ENCODE results near the gene CNTRL. TPM values are rescaled to one million over a fixed set of nuclear protein-coding genes. Genes with fewer than 3 reads are reported as not detected.
"Not testable (repeated sequence)": the region's sequence is repeated elsewhere in the genome, so short reads cannot be mapped to it uniquely, and the experiment has no call there.

The CNTRL gene
- total and polyA plus RNA-seq, 4 experiments from 2014 or later: 1.5 to 122 (median 78.5) TPM

GRCh38 chr9:121122246-121123032 is 47.7 kb downstream of the CNTRL start:
- H3K36me3 Mint-ChIP-seq: peaks cover 38 to 44% of the 10 kb centered on the region in 2 donors
- Histone ChIP-seq H3K36me3 (ENCODE audit: insufficient read depth, low read length) (peaks cover 22% of the 10 kb centered on the region), H3K27ac (ENCODE audit: low read depth, low read length) (peak overlapping the region; percentile 67), H3K27me3 (ENCODE audit: insufficient read depth, low read length) (no peaks in the 10 kb centered on the region), H3K9me3 (ENCODE audit: control insufficient read depth in 1 of 2, low read length in 2 of 2) (no peaks in the 10 kb centered on the region), H3K4me3 (ENCODE audit: low read length in 2 of 2) (peak overlapping the region; percentile 55 to 67), H3K4me1 (ENCODE audit: insufficient read depth, low read length) (peaks cover 56% of the 10 kb centered on the region)
- H3K4me1 Mint-ChIP-seq: peaks cover 33 to 68% (median 49%) of the 10 kb centered on the region in 4 donors
- peaks cover 0 to 2% (median 0%) of the 10 kb centered on the region in 8 donors for H3K9me3 Mint-ChIP-seq
- intact Hi-C loops (cut with micrococcal nuclease): loop anchor here (5.0 kb wide), 1 partner anchor 35 kb away; no protein-coding TSS in a partner anchor
- H3K27me3 Mint-ChIP-seq: no peaks in the 10 kb centered on the region
- ChIA-PET CTCF (ENCODE audit: partially characterized antibody) (interaction anchor here (0.7 to 4.1 kb wide), 16 partner anchors 10 to 141 kb away, joined by 3 to 46 read pairs (median 6); partner anchors contain the start of gene RAB14), POLR2A (ENCODE audit: partially characterized antibody) (interaction anchor here (0.8 to 6.1 kb wide), 20 partner anchors 8 to 329 kb away, joined by 3 to 104 read pairs (median 6); partner anchors contain the start of genes CNTRL, FBXW2 and RAB14)
- H3K4me3 Mint-ChIP-seq: peak overlapping the region; percentile 88 to 94 (median 90)
- peak overlapping the region; percentile 87 to 93 (median 91) for H3K27ac Mint-ChIP-seq
- DNase-seq: no peak

- H3K9me3 Mint-ChIP-seq: peaks cover 0 to 3% (median 2%) of the 10 kb centered on the region in 8 donors
- H3K27ac Mint-ChIP-seq: peak overlapping the region in 6 of 7 donors; percentile 8 to 78 (median 61)
- POLR2A ChIA-PET (ENCODE audit: partially characterized antibody): interaction anchor here (0.6 to 6.1 kb wide), 6 partner anchors 9 to 324 kb away, joined by 3 to 104 read pairs (median 3); no protein-coding TSS in a partner anchor
- H3K4me3 ChIP-seq (ENCODE audit: low read length in 2 of 2): no peak overlapping the region
- H3K27me3 ChIP-seq (ENCODE audit: insufficient read depth, low read length): no peaks in the 10 kb centered on the region
- no peaks in the 10 kb centered on the region for H3K27me3 Mint-ChIP-seq
- H3K36me3 ChIP-seq (ENCODE audit: insufficient read depth, low read length): peaks cover 22% of the 10 kb centered on the region
- peak overlapping the region; percentile 46 to 84 (median 73) for H3K4me3 Mint-ChIP-seq
- no peak for DNase-seq
- H3K9me3 ChIP-seq (ENCODE audit: control insufficient read depth in 1 of 2, low read length in 2 of 2): no peaks in the 10 kb centered on the region
- H3K4me1 ChIP-seq (ENCODE audit: insufficient read depth, low read length): peaks cover 56% of the 10 kb centered on the region
- H3K27ac ChIP-seq (ENCODE audit: low read depth, low read length): no peak overlapping the region
- CTCF ChIA-PET (ENCODE audit: partially characterized antibody): interaction anchor here (0.7 to 1.8 kb wide), 3 partner anchors 9 to 17 kb away, joined by 3 to 10 read pairs (median 8); no protein-coding TSS in a partner anchor
- H3K4me1 Mint-ChIP-seq: peaks cover 38 to 82% (median 56%) of the 10 kb centered on the region in 4 donors
- intact Hi-C loops (cut with micrococcal nuclease): loop anchor here (5.0 kb wide), 1 partner anchor 33 kb away; no protein-coding TSS in a partner anchor
- peaks cover 49 to 50% of the 10 kb centered on the region in 2 donors for H3K36me3 Mint-ChIP-seq
These were observed 49.2 kb downstream of the CNTRL start for GRCh38 chr9:121123816-121124535.

- H3K27ac Mint-ChIP-seq: peak overlapping the region in 3 of 7 donors; percentile 21 to 51 (median 40)
- Histone ChIP-seq H3K36me3 (ENCODE audit: insufficient read depth, low read length) (peaks cover 22% of the 10 kb centered on the region), H3K27ac (ENCODE audit: low read depth, low read length) (no peak overlapping the region), H3K27me3 (ENCODE audit: insufficient read depth, low read length) (no peaks in the 10 kb centered on the region), H3K4me3 (ENCODE audit: low read length in 2 of 2) (no peak overlapping the region), H3K9me3 (ENCODE audit: control insufficient read depth in 1 of 2, low read length in 2 of 2) (no peaks in the 10 kb centered on the region), H3K4me1 (ENCODE audit: insufficient read depth, low read length) (peaks cover 46% of the 10 kb centered on the region)
- DNase-seq: no peak
- H3K4me1 Mint-ChIP-seq: peaks cover 44 to 89% (median 63%) of the 10 kb centered on the region in 4 donors
- intact Hi-C loops (cut with micrococcal nuclease): no loop called here
- no peaks in the 10 kb centered on the region for H3K27me3 Mint-ChIP-seq
- peaks cover 0 to 15% (median 13%) of the 10 kb centered on the region in 8 donors for H3K9me3 Mint-ChIP-seq
- peaks cover 60 to 62% of the 10 kb centered on the region in 2 donors for H3K36me3 Mint-ChIP-seq
- peak overlapping the region in 4 of 8 donors; percentile 15 to 71 (median 42) for H3K4me3 Mint-ChIP-seq
- POLR2A ChIA-PET (ENCODE audit: partially characterized antibody): interaction anchor here (1.9 kb wide), 1 partner anchor 27 kb away, joined by 4 read pairs; no protein-coding TSS in a partner anchor
- CTCF ChIA-PET (ENCODE audit: partially characterized antibody): interaction anchor here (1.2 kb wide), 1 partner anchor 54 kb away, joined by 3 read pairs; no protein-coding TSS in a partner anchor
These were observed 50.8 kb downstream of the CNTRL start for GRCh38 chr9:121125590-121125989.

GRCh38 chr9:121129384-121129783 is 54.6 kb downstream of the CNTRL start:
- H3K9me3 ChIP-seq (ENCODE audit: control insufficient read depth in 1 of 2, low read length in 2 of 2); intact Hi-C loops (cut with micrococcal nuclease); DNase-seq; H3K27me3 ChIP-seq (ENCODE audit: insufficient read depth, low read length); H3K4me3 ChIP-seq (ENCODE audit: low read length in 2 of 2); H3K27ac ChIP-seq (ENCODE audit: low read depth, low read length); H3K27me3 Mint-ChIP-seq; CTCF ChIA-PET (ENCODE audit: partially characterized antibody); POLR2A ChIA-PET (ENCODE audit: partially characterized antibody): not testable (repeated sequence)
- H3K36me3 ChIP-seq (ENCODE audit: insufficient read depth, low read length): peaks cover 16% of the 10 kb centered on the region
- Mint-ChIP-seq H3K36me3 (peaks cover 70 to 76% of the 10 kb centered on the region in 2 donors), H3K27ac (peak overlapping the region in 5 of 7 donors; percentile 20 to 82 (median 73)), H3K4me3 (peak overlapping the region in 5 of 8 donors; percentile 8 to 91 (median 50)), H3K9me3 (peaks cover 0 to 30% (median 24%) of the 10 kb centered on the region in 8 donors), H3K4me1 (peaks cover 47 to 88% (median 65%) of the 10 kb centered on the region in 4 donors)
- H3K4me1 ChIP-seq (ENCODE audit: insufficient read depth, low read length): peaks cover 44% of the 10 kb centered on the region

- Histone ChIP-seq H3K36me3 (ENCODE audit: insufficient read depth, low read length) (peaks cover 23% of the 10 kb centered on the region), H3K4me1 (ENCODE audit: insufficient read depth, low read length) (peaks cover 45% of the 10 kb centered on the region), H3K27ac (ENCODE audit: low read depth, low read length) (peak overlapping the region; percentile 44), H3K27me3 (ENCODE audit: insufficient read depth, low read length) (no peaks in the 10 kb centered on the region), H3K4me3 (ENCODE audit: low read length in 2 of 2) (peak overlapping the region; percentile 21 to 48), H3K9me3 (ENCODE audit: control insufficient read depth in 1 of 2, low read length in 2 of 2) (no peaks in the 10 kb centered on the region)
- no peaks in the 10 kb centered on the region for H3K27me3 Mint-ChIP-seq
- peak; percentile 76 to 91 (median 81) for DNase-seq
- intact Hi-C loops (cut with micrococcal nuclease): loop anchor here (1.0 to 2.0 kb wide), 2 partner anchors 12 to 26 kb away; no protein-coding TSS in a partner anchor
- H3K4me3 Mint-ChIP-seq: peak overlapping the region; percentile 68 to 91 (median 77)
- peaks cover 52 to 79% (median 66%) of the 10 kb centered on the region in 4 donors for H3K4me1 Mint-ChIP-seq
- H3K27ac Mint-ChIP-seq: peak overlapping the region; percentile 77 to 96 (median 87)
- CTCF ChIA-PET (ENCODE audit: partially characterized antibody): interaction anchor here (1.0 to 3.3 kb wide), 14 partner anchors 9 to 198 kb away, joined by 3 to 46 read pairs (median 6); no protein-coding TSS in a partner anchor
- peaks cover 69 to 77% of the 10 kb centered on the region in 2 donors for H3K36me3 Mint-ChIP-seq
- peaks cover 0 to 30% (median 24%) of the 10 kb centered on the region in 8 donors for H3K9me3 Mint-ChIP-seq
- POLR2A ChIA-PET (ENCODE audit: partially characterized antibody): interaction anchor here (0.6 to 2.9 kb wide), 14 partner anchors 9 to 421 kb away, joined by 3 to 104 read pairs (median 4); partner anchors contain the start of gene RAB14
These were observed 58.5 kb downstream of the CNTRL start for GRCh38 chr9:121133104-121133816.

- H3K36me3 ChIP-seq (ENCODE audit: insufficient read depth, low read length): peaks cover 47% of the 10 kb centered on the region
- Mint-ChIP-seq H3K4me1 (peaks cover 40 to 60% (median 47%) of the 10 kb centered on the region in 4 donors), H3K9me3 (peaks cover 0 to 16% (median 12%) of the 10 kb centered on the region in 8 donors), H3K27me3 (no peaks in the 10 kb centered on the region), H3K27ac (peak overlapping the region in 2 of 7 donors; percentile 38 to 68), H3K36me3 (peaks cover 65 to 78% of the 10 kb centered on the region in 2 donors), H3K4me3 (no peak overlapping the region)
- H3K27ac ChIP-seq (ENCODE audit: low read depth, low read length): no peak overlapping the region
- no peaks in the 10 kb centered on the region for H3K9me3 ChIP-seq (ENCODE audit: control insufficient read depth in 1 of 2, low read length in 2 of 2)
- no peak for DNase-seq
- H3K4me3 ChIP-seq (ENCODE audit: low read length in 2 of 2): no peak overlapping the region
- no peaks in the 10 kb centered on the region for H3K27me3 ChIP-seq (ENCODE audit: insufficient read depth, low read length)
- peaks cover 45% of the 10 kb centered on the region for H3K4me1 ChIP-seq (ENCODE audit: insufficient read depth, low read length)
- CTCF ChIA-PET (ENCODE audit: partially characterized antibody): interaction anchor here (1.2 to 1.6 kb wide), 2 partner anchors 14 to 34 kb away, joined by 3 to 10 read pairs; no protein-coding TSS in a partner anchor
- POLR2A ChIA-PET (ENCODE audit: partially characterized antibody): interaction anchor here (0.7 to 1.9 kb wide), 4 partner anchors 11 to 299 kb away, joined by 3 to 19 read pairs (median 4); no protein-coding TSS in a partner anchor
- intact Hi-C loops (cut with micrococcal nuclease): no loop called here
These were observed 60.9 kb downstream of the CNTRL start for GRCh38 chr9:121135642-121136041.

All from CD4-positive, alpha-beta memory T cell (primary cell).